ENCODE data around the gene MGAT5B.

The MGAT5B gene

GRCh38 chr17:76880268-76880667 is 12.1 kb downstream of the MGAT5B start:
- no peak for DNase-seq (ENCODE audit: low read depth)

GRCh38 chr17:76880971-76881370 is 12.8 kb downstream of the MGAT5B start:
- no peak for DNase-seq (ENCODE audit: low read depth)

- DNase-seq (ENCODE audit: low read depth) = no peak
Observed at GRCh38 chr17:76881408-76881807, 13.2 kb downstream of the MGAT5B start.

- no peak for DNase-seq (ENCODE audit: low read depth)
Observed at GRCh38 chr17:76881966-76882365, 13.8 kb downstream of the MGAT5B start.

- no peak for DNase-seq (ENCODE audit: low read depth)
Observed at GRCh38 chr17:76883744-76884525, 15.7 kb downstream of the MGAT5B start.

GRCh38 chr17:76884995-76885893 is 17.0 kb downstream of the MGAT5B start:
- no peak for DNase-seq (ENCODE audit: low read depth)

GRCh38 chr17:76885894-76886290 is 17.7 kb downstream of the MGAT5B start:
- DNase-seq (ENCODE audit: low read depth) = no peak

- no peak for DNase-seq (ENCODE audit: low read depth)
Observed at GRCh38 chr17:76886395-76886794, 18.2 kb downstream of the MGAT5B start.

GRCh38 chr17:76887802-76888201 is 19.6 kb downstream of the MGAT5B start:
- DNase-seq (ENCODE audit: low read depth) = peak; percentile 34

GRCh38 chr17:76888661-76889060 is 20.5 kb downstream of the MGAT5B start:
- peak; percentile 16 for DNase-seq (ENCODE audit: low read depth)

- no peak for DNase-seq (ENCODE audit: low read depth)
Observed at GRCh38 chr17:76889323-76889722, 21.1 kb downstream of the MGAT5B start.

GRCh38 chr17:76892329-76892728 is 24.1 kb downstream of the MGAT5B start:
- DNase-seq (ENCODE audit: low read depth) = no peak

GRCh38 chr17:76893623-76894334 is 25.6 kb downstream of the MGAT5B start:
- DNase-seq (ENCODE audit: low read depth) = no peak

GRCh38 chr17:76894842-76895241 is 26.6 kb downstream of the MGAT5B start:
- no peak for DNase-seq (ENCODE audit: low read depth)

GRCh38 chr17:76897023-76897422 is 28.8 kb downstream of the MGAT5B start:
- no peak for DNase-seq (ENCODE audit: low read depth)

GRCh38 chr17:76899414-76899813 is 31.2 kb downstream of the MGAT5B start:
- no peak for DNase-seq (ENCODE audit: low read depth)

- no peak for DNase-seq (ENCODE audit: low read depth)
Observed at GRCh38 chr17:76900723-76901122, 32.5 kb downstream of the MGAT5B start.

GRCh38 chr17:76901542-76902197 is 33.5 kb downstream of the MGAT5B start:
- DNase-seq (ENCODE audit: low read depth) = no peak

GRCh38 chr17:76902476-76902875 is 34.3 kb downstream of the MGAT5B start:
- no peak for DNase-seq (ENCODE audit: low read depth)

- no peak for DNase-seq (ENCODE audit: low read depth)
Observed at GRCh38 chr17:76903631-76904030, 35.4 kb downstream of the MGAT5B start.

- DNase-seq (ENCODE audit: low read depth) = no peak
Observed at GRCh38 chr17:76904116-76904515, 35.9 kb downstream of the MGAT5B start.

GRCh38 chr17:76905036-76905435 is 36.8 kb downstream of the MGAT5B start:
- DNase-seq (ENCODE audit: low read depth) = no peak

Measured in ELR (cell line).